ENCODE results near the gene C3orf70.

Gene C3orf70

GRCh38 chr3:185051801-185052200, 101.1 kb downstream of the C3orf70 start:
- DNase-seq (ENCODE audit: insufficient read length, low spot score) = no peak
- TF ChIP-seq SPI1 (IDR thresholded peaks at IDR 0.05; ENCODE audit: low read depth, low read length) (no peak), POLR2A (IDR thresholded peaks at IDR 0.05; ENCODE audit: low read depth, low read length) (no peak), TAF1 (IDR thresholded peaks at IDR 0.05; ENCODE audit: low read depth, low read length) (no peak)
- FAIRE-seq = no peak

GRCh38 chr3:185049710-185050109, 103.2 kb downstream of the C3orf70 start:
- FAIRE-seq (no peak), DNase-seq (ENCODE audit: insufficient read length, low spot score) (no peak)
- TF ChIP-seq POLR2A (IDR thresholded peaks at IDR 0.05; ENCODE audit: low read depth, low read length) = no peak
- TF ChIP-seq SPI1 (IDR thresholded peaks at IDR 0.05; ENCODE audit: low read depth, low read length) = no peak
- TF ChIP-seq PAX5 (IDR thresholded peaks at IDR 0.05; ENCODE audit: insufficient read depth, low read length, severe bottlenecking) = no peak
- TF ChIP-seq TAF1 (IDR thresholded peaks at IDR 0.05; ENCODE audit: low read depth, low read length) = no peak
- no peak for TF ChIP-seq POU2F2 (IDR thresholded peaks at IDR 0.05; ENCODE audit: low read depth, low read length)
- TF ChIP-seq POLR2AphosphoS5 (IDR thresholded peaks at IDR 0.05; ENCODE audit: low read depth, low read length) = no peak

GRCh38 chr3:185046603-185047002, 106.3 kb downstream of the C3orf70 start:
- DNase-seq (ENCODE audit: insufficient read length, low spot score) = no peak
- no peak for FAIRE-seq
- no peak for TF ChIP-seq SPI1 (IDR thresholded peaks at IDR 0.05; ENCODE audit: low read depth, low read length)

- DNase-seq (ENCODE audit: insufficient read length, low spot score) (no peak), FAIRE-seq (no peak)
- no peak for TF ChIP-seq POLR2A (IDR thresholded peaks at IDR 0.05; ENCODE audit: low read depth, low read length)
- TF ChIP-seq TAF1 (IDR thresholded peaks at IDR 0.05; ENCODE audit: low read depth, low read length) = no peak
- no peak for TF ChIP-seq POLR2AphosphoS5 (IDR thresholded peaks at IDR 0.05; ENCODE audit: low read depth, low read length)
- TF ChIP-seq PAX5 (IDR thresholded peaks at IDR 0.05; ENCODE audit: insufficient read depth, low read length, severe bottlenecking) = no peak
- TF ChIP-seq POU2F2 (IDR thresholded peaks at IDR 0.05; ENCODE audit: low read depth, low read length) = no peak
- no peak for TF ChIP-seq SPI1 (IDR thresholded peaks at IDR 0.05; ENCODE audit: low read depth, low read length)
These were observed 106.7 kb downstream of the C3orf70 start for GRCh38 chr3:185046164-185046515.

GRCh38 chr3:185042312-185043050, 110.4 kb downstream of the C3orf70 start:
- DNase-seq (ENCODE audit: insufficient read length, low spot score) (no peak), FAIRE-seq (no peak)
- TF ChIP-seq POLR2AphosphoS5 (IDR thresholded peaks at IDR 0.05; ENCODE audit: low read depth, low read length) = no peak
- no peak for TF ChIP-seq POLR2A (IDR thresholded peaks at IDR 0.05; ENCODE audit: low read depth, low read length)
- TF ChIP-seq POU2F2 (IDR thresholded peaks at IDR 0.05; ENCODE audit: low read depth, low read length) = no peak
- TF ChIP-seq SPI1 (IDR thresholded peaks at IDR 0.05; ENCODE audit: low read depth, low read length) = no peak
- TF ChIP-seq TAF1 (IDR thresholded peaks at IDR 0.05; ENCODE audit: low read depth, low read length) = no peak
- no peak for TF ChIP-seq PAX5 (IDR thresholded peaks at IDR 0.05; ENCODE audit: insufficient read depth, low read length, severe bottlenecking)

- TF ChIP-seq SPI1 (IDR thresholded peaks at IDR 0.05; ENCODE audit: low read depth, low read length) (no peak), POLR2A (IDR thresholded peaks at IDR 0.05; ENCODE audit: low read depth, low read length) (no peak)
- FAIRE-seq = no peak
- no peak for DNase-seq (ENCODE audit: insufficient read length, low spot score)
These were observed 111.3 kb downstream of the C3orf70 start for GRCh38 chr3:185041540-185041939.

- FAIRE-seq (no peak), DNase-seq (ENCODE audit: insufficient read length, low spot score) (no peak)
- TF ChIP-seq SPI1 (IDR thresholded peaks at IDR 0.05; ENCODE audit: low read depth, low read length) (no peak), POLR2A (IDR thresholded peaks at IDR 0.05; ENCODE audit: low read depth, low read length) (no peak), TAF1 (IDR thresholded peaks at IDR 0.05; ENCODE audit: low read depth, low read length) (no peak), POU2F2 (IDR thresholded peaks at IDR 0.05; ENCODE audit: low read depth, low read length) (no peak), POLR2AphosphoS5 (IDR thresholded peaks at IDR 0.05; ENCODE audit: low read depth, low read length) (no peak), PAX5 (IDR thresholded peaks at IDR 0.05; ENCODE audit: insufficient read depth, low read length, severe bottlenecking) (no peak)
These were observed 112.4 kb downstream of the C3orf70 start for GRCh38 chr3:185040425-185040824.

- no peak for DNase-seq (ENCODE audit: insufficient read length, low spot score)
- FAIRE-seq = no peak
- no peak for TF ChIP-seq TAF1 (IDR thresholded peaks at IDR 0.05; ENCODE audit: low read depth, low read length)
- TF ChIP-seq POLR2AphosphoS5 (IDR thresholded peaks at IDR 0.05; ENCODE audit: low read depth, low read length) = no peak
- TF ChIP-seq SPI1 (IDR thresholded peaks at IDR 0.05; ENCODE audit: low read depth, low read length) = no peak
- no peak for TF ChIP-seq POU2F2 (IDR thresholded peaks at IDR 0.05; ENCODE audit: low read depth, low read length)
- TF ChIP-seq POLR2A (IDR thresholded peaks at IDR 0.05; ENCODE audit: low read depth, low read length) = no peak
- TF ChIP-seq PAX5 (IDR thresholded peaks at IDR 0.05; ENCODE audit: insufficient read depth, low read length, severe bottlenecking) = no peak
These were observed 115.1 kb downstream of the C3orf70 start for GRCh38 chr3:185037801-185038200.

GRCh38 chr3:185030951-185031350, 121.9 kb downstream of the C3orf70 start:
- no peak for FAIRE-seq
- no peak for TF ChIP-seq POU2F2 (IDR thresholded peaks at IDR 0.05; ENCODE audit: low read depth, low read length)
- no peak for TF ChIP-seq POLR2AphosphoS5 (IDR thresholded peaks at IDR 0.05; ENCODE audit: low read depth, low read length)
- no peak for TF ChIP-seq PAX5 (IDR thresholded peaks at IDR 0.05; ENCODE audit: insufficient read depth, low read length, severe bottlenecking)
- TF ChIP-seq POLR2A (IDR thresholded peaks at IDR 0.05; ENCODE audit: low read depth, low read length) = no peak
- TF ChIP-seq TAF1 (IDR thresholded peaks at IDR 0.05; ENCODE audit: low read depth, low read length) = no peak
- no peak for TF ChIP-seq SPI1 (IDR thresholded peaks at IDR 0.05; ENCODE audit: low read depth, low read length)

GRCh38 chr3:185030399-185030798, 122.5 kb downstream of the C3orf70 start:
- DNase-seq (ENCODE audit: insufficient read length, low spot score) (no peak), FAIRE-seq (no peak)
- TF ChIP-seq TAF1 (IDR thresholded peaks at IDR 0.05; ENCODE audit: low read depth, low read length) (no peak), SPI1 (IDR thresholded peaks at IDR 0.05; ENCODE audit: low read depth, low read length) (no peak), POU2F2 (IDR thresholded peaks at IDR 0.05; ENCODE audit: low read depth, low read length) (no peak), POLR2A (IDR thresholded peaks at IDR 0.05; ENCODE audit: low read depth, low read length) (no peak), POLR2AphosphoS5 (IDR thresholded peaks at IDR 0.05; ENCODE audit: low read depth, low read length) (no peak), PAX5 (IDR thresholded peaks at IDR 0.05; ENCODE audit: insufficient read depth, low read length, severe bottlenecking) (no peak)

More at GRCh38 chr3:185030951-185031350, 121.9 kb downstream of the C3orf70 start:
- DNase-seq (ENCODE audit: insufficient read length, low spot score) = no peak
